BLaER1 treated with 17β-estradiol and CSF1 and Interleukin-3, amounts not matched to agents 10 nM and 100 nM (cell line): Measurements from ENCODE around the gene PLXNA2.

Experiments used
- H3K27ac ChIP-seq, 11 experiments: shearing (Covaris generic); formaldehyde crosslinking; 2 replicates each; pipeline ENCODE4 v1.8.1; 2022
- H3K27me3 ChIP-seq, 11 experiments: shearing (Covaris generic); formaldehyde crosslinking; 2 replicates each; pipeline ENCODE4 v1.8.1; 2022
- H3K36me3 ChIP-seq, 11 experiments: shearing (Covaris generic); formaldehyde crosslinking; 2 replicates each; pipeline ENCODE4 v1.8.1; 2022
- H3K4me1 ChIP-seq, 10 experiments: shearing (Covaris generic); formaldehyde crosslinking; 2 replicates each; pipeline ENCODE4 v1.8.1; 2022
- H3K4me2 ChIP-seq, 11 experiments: shearing (Covaris generic); formaldehyde crosslinking; 2 replicates each; pipeline ENCODE4 v1.8.1; 2022
- H3K4me3 ChIP-seq, 10 experiments: shearing (Covaris generic); formaldehyde crosslinking; 2 replicates each; pipeline ENCODE4 v1.8.1; 2022
- H3K9ac ChIP-seq, 11 experiments: shearing (Covaris generic); formaldehyde crosslinking; 2 replicates each; pipeline ENCODE4 v1.8.1; 2022
- H3K9me3 ChIP-seq, 11 experiments: shearing (Covaris generic); formaldehyde crosslinking; replicated peaks in 1 of 11; 2 replicates each; pipeline ENCODE4 v1.8.1; 2022
- H4K20me1 ChIP-seq, 11 experiments: shearing (Covaris generic); formaldehyde crosslinking; 2 replicates each; pipeline ENCODE4 v1.8.1; 2022
- Cebpa-rat ChIP-seq, 11 experiments: shearing (Covaris generic); IDR thresholded peaks; 2 replicates each; pipeline ENCODE4 v1.8.1; 2022

Gene PLXNA2

DNA sequence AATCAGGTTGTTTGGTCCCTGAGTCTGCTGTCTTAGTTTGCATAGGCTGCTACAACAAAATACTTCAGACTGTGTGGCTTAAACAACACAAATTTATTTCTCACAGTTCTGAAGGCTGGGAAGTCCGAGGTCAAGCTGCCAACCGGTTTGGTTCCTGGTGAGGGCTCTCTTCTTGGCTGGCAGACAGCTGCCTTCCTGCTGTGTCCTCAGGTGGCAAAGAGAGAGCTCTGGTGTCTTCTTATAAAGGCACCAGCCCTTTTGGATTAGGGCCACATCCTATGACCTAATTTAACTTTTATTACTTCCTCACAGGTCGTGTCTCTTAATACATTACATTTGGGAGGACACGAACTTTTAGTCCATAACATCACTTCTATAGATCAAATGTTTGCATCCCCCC is 243.7 kb downstream of the PLXNA2 start:
- H3K4me1 ChIP-seq: peaks cover 0 to 16% (median 0%) of the 10 kb centered on the region in 10 experiments; a peak in 4 of 20 replicates
- no peaks in the 10 kb centered on the region for H3K27me3 ChIP-seq
- peaks cover 0 to 13% (median 0%) of the 10 kb centered on the region in 11 experiments; a peak in 5 of 22 replicates for H3K9me3 ChIP-seq
- TF ChIP-seq Cebpa-rat (IDR thresholded peaks at IDR 0.05): no peak
- no peak overlapping the region for H3K9ac ChIP-seq
- no peaks in the 10 kb centered on the region for H4K20me1 ChIP-seq
- H3K4me3 ChIP-seq: no peak overlapping the region
- H3K27ac ChIP-seq: no peak overlapping the region
- H3K36me3 ChIP-seq: no peaks in the 10 kb centered on the region
- H3K4me2 ChIP-seq: no peak overlapping the region

DNA sequence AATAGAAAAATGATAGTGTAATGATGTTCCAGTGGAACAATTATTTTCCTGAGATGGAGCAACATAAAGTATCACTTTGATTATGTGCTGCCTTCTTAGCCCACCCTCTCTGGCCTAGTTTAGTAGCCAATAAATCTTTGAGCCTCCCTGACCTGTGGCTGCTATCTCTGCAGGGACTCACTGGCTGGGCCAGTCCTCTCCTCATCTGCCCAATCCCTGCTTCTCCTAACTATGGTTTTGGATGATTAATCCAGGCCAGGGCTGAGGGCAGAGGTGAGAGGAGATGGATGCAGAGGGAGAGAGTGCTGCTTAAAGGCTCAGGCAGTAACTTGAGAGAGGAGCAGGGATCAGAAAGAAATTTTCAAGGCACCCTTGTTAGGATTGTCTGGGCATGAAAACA is 244.2 kb downstream of the PLXNA2 start:
- Histone ChIP-seq H3K27ac (no peak overlapping the region), H3K9ac (no peak overlapping the region), H3K27me3 (no peaks in the 10 kb centered on the region), H4K20me1 (no peaks in the 10 kb centered on the region), H3K4me2 (no peak overlapping the region), H3K9me3 (peaks cover 0 to 13% (median 0%) of the 10 kb centered on the region in 11 experiments; a peak in 5 of 22 replicates), H3K4me1 (peaks cover 0 to 11% (median 0%) of the 10 kb centered on the region in 10 experiments; a peak in 4 of 20 replicates), H3K36me3 (no peaks in the 10 kb centered on the region), H3K4me3 (no peak overlapping the region)
- TF ChIP-seq Cebpa-rat (IDR thresholded peaks at IDR 0.05): no peak

DNA sequence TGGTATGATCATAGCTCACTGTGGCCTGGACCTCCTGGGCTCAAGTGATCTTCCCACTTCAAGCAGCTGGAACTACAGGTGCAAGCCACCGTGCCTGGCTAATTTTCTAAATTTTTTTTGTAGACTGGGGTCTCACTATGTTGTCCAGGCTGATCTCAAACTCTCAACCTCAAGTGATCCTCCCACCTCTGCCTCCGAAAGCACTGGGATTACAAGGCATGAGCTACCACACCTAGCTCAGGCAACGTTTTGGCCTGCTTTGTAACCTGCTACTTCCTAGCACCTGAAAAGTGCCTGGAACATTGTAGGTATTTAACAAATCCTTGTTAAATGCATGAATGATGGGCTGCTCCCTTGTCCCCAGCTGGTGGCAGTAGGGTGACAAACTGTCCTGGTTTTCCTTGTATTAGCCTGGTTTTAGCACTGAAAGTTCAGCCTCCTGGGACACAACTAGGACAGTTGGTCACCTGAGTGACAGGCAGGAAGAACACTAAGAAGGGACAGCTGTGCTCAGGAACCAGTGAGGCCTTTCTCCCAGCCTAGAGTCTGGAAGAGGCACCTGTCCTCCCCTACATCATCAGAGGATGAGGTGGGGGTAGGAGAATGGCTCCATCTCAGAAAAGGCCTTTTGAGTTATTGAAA is 244.8 kb downstream of the PLXNA2 start:
- Histone ChIP-seq H3K9me3 (peaks cover 0 to 13% (median 0%) of the 10 kb centered on the region in 11 experiments; a peak in 5 of 22 replicates), H3K4me3 (no peak overlapping the region), H3K4me1 (peaks cover 0 to 5% (median 0%) of the 10 kb centered on the region in 10 experiments; a peak in 4 of 20 replicates), H3K36me3 (no peaks in the 10 kb centered on the region), H3K4me2 (no peak overlapping the region), H3K27ac (no peak overlapping the region), H4K20me1 (no peaks in the 10 kb centered on the region), H3K9ac (no peak overlapping the region), H3K27me3 (no peaks in the 10 kb centered on the region)
- no peak for TF ChIP-seq Cebpa-rat (IDR thresholded peaks at IDR 0.05)

DNA sequence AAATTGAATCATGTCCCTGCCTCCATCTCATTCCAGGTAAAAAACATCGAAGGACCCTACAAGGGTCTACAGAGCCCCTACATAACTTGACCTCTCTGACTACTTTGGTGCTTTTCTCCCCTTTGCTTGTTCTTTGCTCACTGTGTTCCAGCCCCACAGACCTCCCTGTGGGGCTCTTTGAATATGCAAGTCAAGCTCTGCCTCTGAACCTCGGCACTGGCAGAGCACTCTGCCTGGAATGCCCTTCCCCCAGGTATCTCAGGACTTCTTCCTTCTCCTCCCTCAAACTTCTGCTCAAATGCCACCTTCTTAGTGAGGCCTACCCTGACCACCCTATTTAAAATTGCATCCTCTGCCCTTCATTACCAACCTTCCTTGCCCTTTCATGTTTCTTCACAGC is 245.5 kb downstream of the PLXNA2 start:
- Histone ChIP-seq H3K4me1 (no peaks in the 10 kb centered on the region; a peak in 1 of 20 replicates), H3K9ac (no peak overlapping the region), H3K4me3 (no peak overlapping the region), H4K20me1 (no peaks in the 10 kb centered on the region), H3K4me2 (no peak overlapping the region), H3K36me3 (no peaks in the 10 kb centered on the region), H3K27me3 (no peaks in the 10 kb centered on the region), H3K9me3 (peaks cover 0 to 13% (median 0%) of the 10 kb centered on the region in 11 experiments; a peak in 5 of 22 replicates), H3K27ac (no peak overlapping the region)
- no peak for TF ChIP-seq Cebpa-rat (IDR thresholded peaks at IDR 0.05)

DNA sequence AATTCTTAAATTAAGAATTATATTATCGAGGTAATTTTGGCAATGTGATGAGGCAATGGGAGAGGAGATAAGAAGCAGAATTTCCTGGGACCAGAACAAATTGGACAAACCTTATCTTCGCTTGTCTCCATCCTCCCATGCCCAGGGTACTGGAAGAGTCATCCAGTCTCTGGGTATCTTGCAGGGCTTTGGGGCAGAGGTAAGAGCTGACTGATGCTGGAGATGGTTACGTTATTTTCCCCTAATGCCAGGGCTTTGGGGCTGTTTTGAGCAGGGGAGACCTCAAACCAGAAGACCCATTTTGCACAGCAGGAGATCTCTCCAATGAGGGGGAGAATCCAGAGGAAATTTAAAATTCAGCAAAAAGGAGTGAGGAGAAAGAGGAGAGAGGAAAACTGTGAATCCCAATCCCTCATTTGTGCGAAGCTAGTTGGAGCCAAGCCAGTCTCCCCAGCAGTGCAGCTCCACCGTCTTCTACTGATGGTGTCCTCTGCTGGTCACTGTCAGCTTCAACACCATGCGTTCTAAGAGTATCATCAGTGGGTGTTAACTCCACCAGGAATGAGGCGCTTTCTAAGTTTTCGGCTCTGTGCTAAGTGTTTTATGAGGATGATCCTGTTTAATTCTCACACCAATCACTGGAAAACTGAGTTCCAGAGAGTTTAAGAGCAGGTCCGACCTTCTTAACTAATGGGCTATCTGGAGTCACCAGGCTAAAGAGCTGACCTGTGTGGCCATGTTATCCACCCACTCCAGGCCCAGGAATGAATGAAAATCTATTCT is 246.5 kb downstream of the PLXNA2 start:
- TF ChIP-seq Cebpa-rat (IDR thresholded peaks at IDR 0.05): no peak
- H3K27me3 ChIP-seq: no peaks in the 10 kb centered on the region
- H4K20me1 ChIP-seq: no peaks in the 10 kb centered on the region
- H3K9me3 ChIP-seq: peaks cover 0 to 15% (median 0%) of the 10 kb centered on the region in 11 experiments; a peak in 5 of 22 replicates
- H3K9ac ChIP-seq: no peak overlapping the region
- no peak overlapping the region for H3K27ac ChIP-seq
- no peaks in the 10 kb centered on the region; a peak in 1 of 20 replicates for H3K4me1 ChIP-seq
- H3K4me2 ChIP-seq: no peak overlapping the region
- no peak overlapping the region for H3K4me3 ChIP-seq
- no peaks in the 10 kb centered on the region for H3K36me3 ChIP-seq

DNA sequence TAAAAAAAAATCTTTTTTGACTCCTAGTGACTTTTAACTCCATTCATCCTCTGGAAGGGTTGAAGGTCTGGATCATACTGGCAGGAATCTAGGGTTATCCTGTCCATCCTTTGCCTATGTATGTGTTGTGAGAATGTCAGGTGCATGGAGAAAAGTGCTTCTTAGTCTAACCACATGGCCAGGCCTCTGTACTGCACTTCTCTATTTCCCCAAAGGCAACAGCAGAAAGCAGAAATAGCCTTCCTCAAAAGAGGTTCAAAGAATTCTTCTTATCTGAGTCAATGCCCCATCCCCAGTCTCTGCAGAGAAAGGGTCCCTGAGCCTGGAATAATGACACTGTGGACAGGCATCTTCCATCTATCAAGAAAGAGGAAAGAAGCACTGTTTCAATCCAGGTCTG is 247.5 kb downstream of the PLXNA2 start:
- no peaks in the 10 kb centered on the region for H3K36me3 ChIP-seq
- no peak for TF ChIP-seq Cebpa-rat (IDR thresholded peaks at IDR 0.05)
- H3K9ac ChIP-seq: no peak overlapping the region
- H3K4me1 ChIP-seq: no peaks in the 10 kb centered on the region; a peak in 1 of 20 replicates
- no peak overlapping the region for H3K4me3 ChIP-seq
- peaks cover 0 to 16% (median 8%) of the 10 kb centered on the region in 11 experiments; a peak in 14 of 22 replicates for H3K9me3 ChIP-seq
- no peaks in the 10 kb centered on the region for H4K20me1 ChIP-seq
- H3K4me2 ChIP-seq: no peak overlapping the region
- H3K27me3 ChIP-seq: no peaks in the 10 kb centered on the region
- no peak overlapping the region for H3K27ac ChIP-seq

DNA sequence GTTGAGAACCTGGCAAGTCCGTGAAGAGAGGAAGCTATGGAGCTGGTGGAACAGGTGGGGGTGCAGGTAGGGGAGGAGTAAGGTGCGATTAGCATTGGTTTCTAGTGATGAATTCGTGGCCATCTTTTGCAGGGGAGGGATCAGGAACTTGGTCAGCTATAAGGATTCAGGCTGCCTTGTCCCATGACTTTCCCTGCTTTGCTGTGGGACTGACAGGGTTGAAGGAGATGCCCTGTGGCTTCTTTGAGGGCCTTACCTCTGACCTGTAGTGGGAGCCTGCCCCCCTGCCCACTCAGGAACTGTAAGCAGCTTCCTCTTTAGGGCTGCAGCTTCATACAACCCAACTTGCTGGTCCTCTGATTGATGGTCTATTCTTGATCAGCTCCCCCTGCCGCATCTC is 248.6 kb downstream of the PLXNA2 start:
- Histone ChIP-seq H3K4me1 (no peaks in the 10 kb centered on the region; a peak in 1 of 20 replicates), H3K36me3 (no peaks in the 10 kb centered on the region), H3K4me2 (no peak overlapping the region), H4K20me1 (no peaks in the 10 kb centered on the region), H3K9me3 (peaks cover 0 to 15% (median 6%) of the 10 kb centered on the region in 11 experiments; a peak in 13 of 22 replicates), H3K27ac (no peak overlapping the region), H3K4me3 (no peak overlapping the region), H3K9ac (no peak overlapping the region), H3K27me3 (no peaks in the 10 kb centered on the region)
- no peak for TF ChIP-seq Cebpa-rat (IDR thresholded peaks at IDR 0.05)

DNA sequence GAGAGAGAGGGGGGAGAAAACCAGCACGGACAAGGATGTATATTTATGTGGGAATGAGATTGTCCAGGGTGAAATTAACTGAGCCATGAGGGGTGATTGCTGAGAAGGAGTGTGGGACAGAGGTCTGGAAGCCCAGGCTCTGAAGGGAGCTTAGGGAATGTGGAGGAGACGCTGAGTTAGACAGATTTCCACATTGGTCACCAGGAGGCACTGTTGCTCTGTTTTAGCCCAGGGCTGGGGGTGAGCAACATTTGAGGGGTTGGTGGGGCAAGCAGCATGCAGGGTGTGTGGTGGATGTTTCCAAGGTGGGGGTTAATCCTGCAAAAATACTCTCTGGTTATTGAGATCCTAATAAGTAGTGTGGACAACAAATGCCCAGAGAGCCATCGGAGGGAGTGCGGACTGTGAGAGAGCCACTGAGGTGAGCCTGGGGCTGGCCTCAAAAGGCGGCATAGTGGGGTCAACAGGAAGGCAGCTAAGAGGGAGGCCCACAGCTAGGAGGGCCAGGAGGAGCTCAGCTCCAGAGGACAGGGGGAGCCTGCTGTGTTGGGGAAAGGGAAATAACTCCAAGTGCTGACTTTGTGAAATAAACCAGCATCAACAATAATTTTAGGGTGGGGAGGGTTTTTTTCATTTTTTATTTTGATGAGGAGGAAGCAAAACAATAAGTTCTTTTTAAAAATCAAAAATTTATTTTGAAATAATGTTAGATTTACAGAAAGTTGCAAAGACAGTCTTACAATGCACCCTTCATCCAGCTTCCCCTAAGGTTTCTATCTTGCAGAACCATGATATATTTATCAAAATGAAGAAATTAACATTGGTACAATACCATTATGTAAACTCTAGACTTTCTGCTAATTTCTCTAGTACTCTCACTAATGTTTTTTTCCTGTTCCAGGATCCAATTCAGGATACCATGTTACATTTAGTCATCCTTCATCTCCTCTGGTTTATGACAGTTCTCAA is 250.4 kb downstream of the PLXNA2 start:
- Histone ChIP-seq H3K4me2 (no peak overlapping the region), H4K20me1 (no peaks in the 10 kb centered on the region), H3K27ac (no peak overlapping the region), H3K36me3 (no peaks in the 10 kb centered on the region), H3K9ac (no peak overlapping the region), H3K9me3 (peaks cover 0 to 13% (median 6%) of the 10 kb centered on the region in 11 experiments; a peak in 12 of 22 replicates), H3K27me3 (no peaks in the 10 kb centered on the region), H3K4me1 (no peaks in the 10 kb centered on the region; a peak in 1 of 20 replicates), H3K4me3 (no peak overlapping the region)
- no peak for TF ChIP-seq Cebpa-rat (IDR thresholded peaks at IDR 0.05)
